Measurements from ENCODE around the gene CEACAM3. TPM values are rescaled to one million over a fixed set of nuclear protein-coding genes. Genes with fewer than 3 reads are reported as not detected.

The CEACAM3 gene
- total and polyA plus RNA-seq, 2 of the 8 experiments (the other 6 are each of a cell fraction or from before 2014, with no cell fraction given) = not detected

DNA sequence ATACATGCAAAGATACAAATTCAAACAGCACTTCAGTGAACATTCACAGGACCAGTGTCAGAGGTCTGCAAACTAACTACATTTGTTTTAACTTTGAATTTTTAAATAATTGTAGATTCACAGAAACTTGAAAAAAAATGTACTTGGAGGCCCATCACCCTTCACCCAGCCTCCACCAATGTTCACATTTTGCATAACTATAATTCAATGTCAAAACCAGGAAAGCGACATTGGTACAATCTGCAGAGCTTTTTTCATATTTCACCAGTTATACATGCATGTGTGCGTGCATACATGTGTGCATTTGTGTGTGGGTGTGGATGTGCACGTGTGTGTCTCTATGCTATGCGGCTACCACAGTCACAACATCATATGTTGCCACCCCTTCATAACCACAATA lies 18.9 kb downstream of the CEACAM3 start (continued):
- TF ChIP-seq, protein P1, sequence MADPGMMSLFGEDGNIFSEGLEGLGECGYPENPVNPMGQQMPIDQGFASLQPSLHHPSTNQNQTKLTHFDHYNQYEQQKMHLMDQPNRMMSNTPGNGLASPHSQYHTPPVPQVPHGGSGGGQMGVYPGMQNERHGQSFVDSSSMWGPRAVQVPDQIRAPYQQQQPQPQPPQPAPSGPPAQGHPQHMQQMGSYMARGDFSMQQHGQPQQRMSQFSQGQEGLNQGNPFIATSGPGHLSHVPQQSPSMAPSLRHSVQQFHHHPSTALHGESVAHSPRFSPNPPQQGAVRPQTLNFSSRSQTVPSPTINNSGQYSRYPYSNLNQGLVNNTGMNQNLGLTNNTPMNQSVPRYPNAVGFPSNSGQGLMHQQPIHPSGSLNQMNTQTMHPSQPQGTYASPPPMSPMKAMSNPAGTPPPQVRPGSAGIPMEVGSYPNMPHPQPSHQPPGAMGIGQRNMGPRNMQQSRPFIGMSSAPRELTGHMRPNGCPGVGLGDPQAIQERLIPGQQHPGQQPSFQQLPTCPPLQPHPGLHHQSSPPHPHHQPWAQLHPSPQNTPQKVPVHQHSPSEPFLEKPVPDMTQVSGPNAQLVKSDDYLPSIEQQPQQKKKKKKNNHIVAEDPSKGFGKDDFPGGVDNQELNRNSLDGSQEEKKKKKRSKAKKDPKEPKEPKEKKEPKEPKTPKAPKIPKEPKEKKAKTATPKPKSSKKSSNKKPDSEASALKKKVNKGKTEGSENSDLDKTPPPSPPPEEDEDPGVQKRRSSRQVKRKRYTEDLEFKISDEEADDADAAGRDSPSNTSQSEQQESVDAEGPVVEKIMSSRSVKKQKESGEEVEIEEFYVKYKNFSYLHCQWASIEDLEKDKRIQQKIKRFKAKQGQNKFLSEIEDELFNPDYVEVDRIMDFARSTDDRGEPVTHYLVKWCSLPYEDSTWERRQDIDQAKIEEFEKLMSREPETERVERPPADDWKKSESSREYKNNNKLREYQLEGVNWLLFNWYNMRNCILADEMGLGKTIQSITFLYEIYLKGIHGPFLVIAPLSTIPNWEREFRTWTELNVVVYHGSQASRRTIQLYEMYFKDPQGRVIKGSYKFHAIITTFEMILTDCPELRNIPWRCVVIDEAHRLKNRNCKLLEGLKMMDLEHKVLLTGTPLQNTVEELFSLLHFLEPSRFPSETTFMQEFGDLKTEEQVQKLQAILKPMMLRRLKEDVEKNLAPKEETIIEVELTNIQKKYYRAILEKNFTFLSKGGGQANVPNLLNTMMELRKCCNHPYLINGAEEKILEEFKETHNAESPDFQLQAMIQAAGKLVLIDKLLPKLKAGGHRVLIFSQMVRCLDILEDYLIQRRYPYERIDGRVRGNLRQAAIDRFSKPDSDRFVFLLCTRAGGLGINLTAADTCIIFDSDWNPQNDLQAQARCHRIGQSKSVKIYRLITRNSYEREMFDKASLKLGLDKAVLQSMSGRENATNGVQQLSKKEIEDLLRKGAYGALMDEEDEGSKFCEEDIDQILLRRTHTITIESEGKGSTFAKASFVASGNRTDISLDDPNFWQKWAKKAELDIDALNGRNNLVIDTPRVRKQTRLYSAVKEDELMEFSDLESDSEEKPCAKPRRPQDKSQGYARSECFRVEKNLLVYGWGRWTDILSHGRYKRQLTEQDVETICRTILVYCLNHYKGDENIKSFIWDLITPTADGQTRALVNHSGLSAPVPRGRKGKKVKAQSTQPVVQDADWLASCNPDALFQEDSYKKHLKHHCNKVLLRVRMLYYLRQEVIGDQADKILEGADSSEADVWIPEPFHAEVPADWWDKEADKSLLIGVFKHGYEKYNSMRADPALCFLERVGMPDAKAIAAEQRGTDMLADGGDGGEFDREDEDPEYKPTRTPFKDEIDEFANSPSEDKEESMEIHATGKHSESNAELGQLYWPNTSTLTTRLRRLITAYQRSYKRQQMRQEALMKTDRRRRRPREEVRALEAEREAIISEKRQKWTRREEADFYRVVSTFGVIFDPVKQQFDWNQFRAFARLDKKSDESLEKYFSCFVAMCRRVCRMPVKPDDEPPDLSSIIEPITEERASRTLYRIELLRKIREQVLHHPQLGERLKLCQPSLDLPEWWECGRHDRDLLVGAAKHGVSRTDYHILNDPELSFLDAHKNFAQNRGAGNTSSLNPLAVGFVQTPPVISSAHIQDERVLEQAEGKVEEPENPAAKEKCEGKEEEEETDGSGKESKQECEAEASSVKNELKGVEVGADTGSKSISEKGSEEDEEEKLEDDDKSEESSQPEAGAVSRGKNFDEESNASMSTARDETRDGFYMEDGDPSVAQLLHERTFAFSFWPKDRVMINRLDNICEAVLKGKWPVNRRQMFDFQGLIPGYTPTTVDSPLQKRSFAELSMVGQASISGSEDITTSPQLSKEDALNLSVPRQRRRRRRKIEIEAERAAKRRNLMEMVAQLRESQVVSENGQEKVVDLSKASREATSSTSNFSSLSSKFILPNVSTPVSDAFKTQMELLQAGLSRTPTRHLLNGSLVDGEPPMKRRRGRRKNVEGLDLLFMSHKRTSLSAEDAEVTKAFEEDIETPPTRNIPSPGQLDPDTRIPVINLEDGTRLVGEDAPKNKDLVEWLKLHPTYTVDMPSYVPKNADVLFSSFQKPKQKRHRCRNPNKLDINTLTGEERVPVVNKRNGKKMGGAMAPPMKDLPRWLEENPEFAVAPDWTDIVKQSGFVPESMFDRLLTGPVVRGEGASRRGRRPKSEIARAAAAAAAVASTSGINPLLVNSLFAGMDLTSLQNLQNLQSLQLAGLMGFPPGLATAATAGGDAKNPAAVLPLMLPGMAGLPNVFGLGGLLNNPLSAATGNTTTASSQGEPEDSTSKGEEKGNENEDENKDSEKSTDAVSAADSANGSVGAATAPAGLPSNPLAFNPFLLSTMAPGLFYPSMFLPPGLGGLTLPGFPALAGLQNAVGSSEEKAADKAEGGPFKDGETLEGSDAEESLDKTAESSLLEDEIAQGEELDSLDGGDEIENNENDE (IDR thresholded peaks at IDR 0.05; ENCODE audit: insufficient replicate concordance, low read length) = no peak
- TF ChIP-seq KDM1A (IDR thresholded peaks at IDR 0.05; ENCODE audit: borderline replicate concordance, low read length) (no peak), CHD2 (IDR thresholded peaks at IDR 0.05; ENCODE audit: low read length) (no peak), CHD1 (IDR thresholded peaks at IDR 0.05; ENCODE audit: low read depth, low read length) (no peak), RBBP5 (IDR thresholded peaks at IDR 0.05; ENCODE audit: borderline replicate concordance, low read depth, low read length) (no peak), RXRA (IDR thresholded peaks at IDR 0.05; ENCODE audit: insufficient read depth, low read depth, low read length) (no peak), SUZ12 (IDR thresholded peaks at IDR 0.05; ENCODE audit: low read length) (no peak)
- TF ChIP-seq, protein P2, sequence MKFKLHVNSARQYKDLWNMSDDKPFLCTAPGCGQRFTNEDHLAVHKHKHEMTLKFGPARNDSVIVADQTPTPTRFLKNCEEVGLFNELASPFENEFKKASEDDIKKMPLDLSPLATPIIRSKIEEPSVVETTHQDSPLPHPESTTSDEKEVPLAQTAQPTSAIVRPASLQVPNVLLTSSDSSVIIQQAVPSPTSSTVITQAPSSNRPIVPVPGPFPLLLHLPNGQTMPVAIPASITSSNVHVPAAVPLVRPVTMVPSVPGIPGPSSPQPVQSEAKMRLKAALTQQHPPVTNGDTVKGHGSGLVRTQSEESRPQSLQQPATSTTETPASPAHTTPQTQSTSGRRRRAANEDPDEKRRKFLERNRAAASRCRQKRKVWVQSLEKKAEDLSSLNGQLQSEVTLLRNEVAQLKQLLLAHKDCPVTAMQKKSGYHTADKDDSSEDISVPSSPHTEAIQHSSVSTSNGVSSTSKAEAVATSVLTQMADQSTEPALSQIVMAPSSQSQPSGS (IDR thresholded peaks at IDR 0.05; ENCODE audit: low read length) = no peak

All from H1 (cell line).